Heart right ventricle (tissue), 16 donors: ENCODE data around the gene OR6C75. TPM values are rescaled to one million over a fixed set of nuclear protein-coding genes. Genes with fewer than 3 reads are reported as not detected.
"Not testable (repeated sequence)": the region's sequence is repeated elsewhere in the genome, so short reads cannot be mapped to it uniquely, and the experiment has no call there.

ENCODE experiments used
- ATAC-seq, 8 donors: fragments of 200-7000 bp; cut with Tn5 transposase; one replicate each; pipeline ENCODE4 v1.9.1; 2020; ENCODE audit warnings: mild to moderate bottlenecking in 8 of 8, moderate library complexity in 8 of 8, moderate number of reproducible peaks in 1 of 8
- DNase-seq, 2 donors: peaks; one replicate each; pipeline ENCODE4 v3.0.0-alpha.2; 2020
- H3K27ac ChIP-seq, 10 donors: fragments of 200-600 bp; sonication (generic) in 2 of 10; one replicate each; pipeline versions ENCODE4 v1.5.0 to v1.8.0; 2020 to 2022; ENCODE audit warnings: mild to moderate bottlenecking in 3 of 10
- H3K27me3 ChIP-seq, 7 donors: fragments of 200-600 bp; one replicate each; pipeline ENCODE4 v1.8.0; 2021 to 2022; ENCODE audit warnings: mild to moderate bottlenecking in 2 of 7
- H3K36me3 ChIP-seq, 9 donors: fragments of 200-600 bp; sonication (generic) in 1 of 9; one replicate each; pipeline versions ENCODE4 v1.5.0 to v1.8.0; 2020 to 2022; ENCODE audit warnings: mild to moderate bottlenecking in 2 of 9
- H3K4me1 ChIP-seq, 9 donors: fragments of 200-600 bp; sonication (generic) in 1 of 9; one replicate each; pipeline versions ENCODE4 v1.5.0 to v1.8.0; 2020 to 2022; ENCODE audit warnings: mild to moderate bottlenecking in 4 of 9
- H3K4me3 ChIP-seq, 10 donors: fragments of 200-600 bp; sonication (generic) in 2 of 10; one replicate each; pipeline versions ENCODE4 v1.5.0 to v1.8.0; 2020 to 2022; ENCODE audit warnings: mild to moderate bottlenecking in 7 of 10, moderate library complexity in 2 of 10
- H3K9me3 ChIP-seq, 11 donors: fragments of 200-600 bp in 10 of 11; sonication (generic) in 2 of 11; one replicate each; pipeline versions ENCODE4 v1.5.0 to v1.8.0; 2013 to 2022; ENCODE audit warnings: mild to moderate bottlenecking in 2 of 11, control low read depth in 1 of 11, moderate library complexity in 1 of 11
- WGBS, 2 donors: extraction: QIAGEN DNeasy Blood & Tissue Kit; methylation state at CpG; one replicate each; pipeline ENCODE4 v1.1.7; 2013; ENCODE audit warnings: inconsistent platforms in 1 of 2; 5-methylcytosine and 5-hydroxymethylcytosine counted together
- intact Hi-C, 10 donors: fragments of 100-400 bp; cut with DNase I; formaldehyde crosslinking; loops; one replicate each; pipeline versions ENCODE4 v1.11.1 to v1.14.2; 2022
- long read RNA-seq, 3 donors: library from polyadenylated mRNA; unstranded; transcript quantifications; one replicate each; pipeline ENCODE4 v2.0.0, GENCODE V29; 2020 to 2021
- polyA plus RNA-seq, 2 donors: library from polyadenylated mRNA; stranded (reverse); fragments of 200-250 nt; gene quantifications; one replicate each; pipeline ENCODE4 v1.2.3, GENCODE V29; 2013
- total RNA-seq, 10 donors: library from RNA; stranded (reverse); fragmentation: NEBNext Ultra II Directional in 3 of 10; extraction: Animal tissue kit (Norgen Biotek cat#: 25700) in 3 of 10; gene quantifications; one replicate each; pipeline versions ENCODE4 v1.2.1 to v1.2.4, GENCODE V29; 2021 to 2023
- TF ChIP-seq, protein P1 (sequence below), 9 donors: fragments of 200-600 bp; sonication (generic) in 2 of 9; IDR thresholded peaks; one replicate each; pipeline versions ENCODE4 v1.5.0 to v1.8.0; 2021 to 2022; ENCODE audit warnings: antibody characterized with exemption in 9 of 9, mild to moderate bottlenecking in 5 of 9, moderate library complexity in 1 of 9
- donor health status: Arrhythmogenic right ventricular cardiomyopathy.
- donor health status: ischemic (EF 13 %, LVEDD 7.1; RV severe dilation, severe dysfunction).
- donor health status: healthy with polysubstance abuse.
- donor health status: DM: no; HTN: yes; CAD: no.
- donor health status: DM: no; HTN: no; CAD: no.
- donor health status: ischemic (EF 25% LVEDD 6.9; RV normal size, moderate dysfunction).
- donor health status: ischemic (EF 25% LVEDD 5.7; RV mildly dilated, moderate dysfunction).
- donor health status: healthy.
- donor health status: DM: yes; HTN: yes; CAD: no.
- donor health status: Ischemic cardiomyopathy.
- donor health status: ischemic (EF 35%, LVEDD 5.7; RV mildly dilated, moderate dysfunction).
- donor health status: nonischemic (EF 11% LVEDD 7.7; RV severe dilation, severe dysfunction).
- donor health status: DM: yes; HTN: yes; CAD: no.
- donor health status: PGD.
- donor health status: ischemic (EF 29% LVEDD 5.4; RV normal size, mild dysfunction).
- donor health status: nonischemic (EF 23%, LVEDD 6.1; RV moderate dilation, normal function).

The OR6C75 gene
- total RNA-seq (not detected), polyA plus RNA-seq (not detected)
- long read RNA-seq, donor 1 = 0 reads
- long read RNA-seq, donor 2 = 0 reads
- long read RNA-seq, donor 3 = 0 reads

DNA sequence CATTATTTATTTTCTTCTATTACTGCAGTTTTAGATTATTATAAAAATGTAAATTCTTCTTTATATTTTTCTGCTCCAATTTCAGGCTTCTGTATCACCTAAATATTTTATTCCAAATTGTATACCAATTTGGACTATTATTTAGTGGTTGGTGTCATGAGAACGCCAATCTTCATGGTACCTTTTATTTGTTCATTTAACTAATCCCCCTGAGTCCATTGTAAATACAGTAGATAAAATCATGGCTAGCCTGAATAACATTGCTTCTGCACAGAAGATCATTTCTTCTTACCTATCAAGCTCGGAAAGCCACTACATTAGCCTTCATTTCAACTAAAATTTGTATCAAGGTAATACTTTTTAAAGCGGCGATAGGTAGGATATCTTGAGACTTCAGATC is at the start of gene OR6C75:
Gene OR6C75, plus strand, starts transcription at position 301 of the 400 bp plus-strand sequence. CDS start 2,136 bp downstream, outside the sequence.
- Histone ChIP-seq H3K27me3 (no peaks in the 10 kb centered on the region), H3K4me1 (no peaks in the 10 kb centered on the region), H3K36me3 (no peaks in the 10 kb centered on the region), H3K4me3 (no peak within 1 kb of the TSS), H3K27ac (no peak within 1 kb of the TSS), H3K9me3 (peaks cover 0 to 4% (median 0%) of the 10 kb centered on the region in 11 donors)
- WGBS, 2 donors = 84 to 89% methylated on average over 4 of the region's 4 CpGs
- intact Hi-C loops = no loop called here
- no peak for ATAC-seq
- TF ChIP-seq, protein P1, sequence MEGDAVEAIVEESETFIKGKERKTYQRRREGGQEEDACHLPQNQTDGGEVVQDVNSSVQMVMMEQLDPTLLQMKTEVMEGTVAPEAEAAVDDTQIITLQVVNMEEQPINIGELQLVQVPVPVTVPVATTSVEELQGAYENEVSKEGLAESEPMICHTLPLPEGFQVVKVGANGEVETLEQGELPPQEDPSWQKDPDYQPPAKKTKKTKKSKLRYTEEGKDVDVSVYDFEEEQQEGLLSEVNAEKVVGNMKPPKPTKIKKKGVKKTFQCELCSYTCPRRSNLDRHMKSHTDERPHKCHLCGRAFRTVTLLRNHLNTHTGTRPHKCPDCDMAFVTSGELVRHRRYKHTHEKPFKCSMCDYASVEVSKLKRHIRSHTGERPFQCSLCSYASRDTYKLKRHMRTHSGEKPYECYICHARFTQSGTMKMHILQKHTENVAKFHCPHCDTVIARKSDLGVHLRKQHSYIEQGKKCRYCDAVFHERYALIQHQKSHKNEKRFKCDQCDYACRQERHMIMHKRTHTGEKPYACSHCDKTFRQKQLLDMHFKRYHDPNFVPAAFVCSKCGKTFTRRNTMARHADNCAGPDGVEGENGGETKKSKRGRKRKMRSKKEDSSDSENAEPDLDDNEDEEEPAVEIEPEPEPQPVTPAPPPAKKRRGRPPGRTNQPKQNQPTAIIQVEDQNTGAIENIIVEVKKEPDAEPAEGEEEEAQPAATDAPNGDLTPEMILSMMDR (IDR thresholded peaks at IDR 0.05) = no peak
- DNase-seq = no peak

DNA sequence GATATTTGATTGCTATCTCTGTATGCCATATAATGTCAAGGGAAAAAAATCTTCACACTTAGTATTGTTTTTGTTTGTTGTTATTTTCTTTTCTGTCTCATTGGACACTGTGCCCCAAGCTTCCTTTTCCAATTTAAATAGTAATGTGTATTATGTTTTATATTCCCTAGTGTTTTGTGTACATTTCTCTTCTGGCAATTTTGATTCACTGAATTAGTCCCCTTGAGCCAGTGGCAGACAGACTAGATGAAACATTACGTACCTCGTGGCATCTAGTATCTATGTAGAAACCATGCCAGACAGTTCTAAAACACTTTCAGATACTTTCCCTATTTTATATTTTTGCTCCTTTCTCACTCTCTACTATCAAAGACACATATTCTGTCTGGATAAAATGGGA is 48.7 kb upstream of the OR6C75 start, which contains the start of gene OR6C1:
Gene OR6C1, plus strand, starts transcription at position 301 of the 400 bp plus-strand sequence. CDS start 6,257 bp downstream, outside the sequence.
- H3K27me3 ChIP-seq = no peaks in the 10 kb centered on the region
- DNase-seq (no peak), ATAC-seq (no peak)
- TF ChIP-seq, protein P1 (IDR thresholded peaks at IDR 0.05) = no peak
- intact Hi-C loops = no loop called here
- H3K27ac ChIP-seq = no peak within 1 kb of the TSS
- no peaks in the 10 kb centered on the region for H3K4me1 ChIP-seq
- WGBS, 2 donors = 82 to 89% methylated on average over 2 of the region's 2 CpGs
- no peaks in the 10 kb centered on the region for H3K36me3 ChIP-seq
- no peaks in the 10 kb centered on the region for H3K9me3 ChIP-seq
- no peak within 1 kb of the TSS for H3K4me3 ChIP-seq

DNA sequence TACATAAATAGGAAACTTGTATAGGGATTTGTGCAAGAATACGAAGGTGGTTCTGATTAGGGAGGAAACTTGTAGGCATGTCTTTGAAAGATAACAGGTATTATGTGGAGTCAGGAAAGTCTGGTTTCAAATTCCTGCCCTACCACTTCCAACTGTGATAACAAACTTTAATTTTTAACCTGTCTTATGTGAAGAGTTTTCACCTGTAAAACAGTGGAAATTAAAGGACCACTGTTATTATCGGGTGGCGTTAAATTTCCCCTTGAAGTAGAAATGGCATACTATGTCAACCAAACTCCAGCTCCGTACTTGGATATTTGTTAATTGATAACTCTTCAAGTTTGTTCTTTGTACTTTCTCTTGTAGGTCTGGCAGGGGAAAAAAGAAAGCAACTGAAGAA is 42.6 kb upstream of the OR6C75 start:
- Histone ChIP-seq H3K4me3 (no peak overlapping the region), H3K27me3 (no peaks in the 10 kb centered on the region), H3K27ac (no peak overlapping the region), H3K4me1 (no peaks in the 10 kb centered on the region), H3K9me3 (peaks cover 0 to 5% (median 0%) of the 10 kb centered on the region in 11 donors), H3K36me3 (no peaks in the 10 kb centered on the region)
- DNase-seq (no peak), ATAC-seq (no peak)
- intact Hi-C loops = no loop called here
- TF ChIP-seq, protein P1 (IDR thresholded peaks at IDR 0.05) = no peak
- 77 to 79% methylated on average over 4 of the region's 4 CpGs for WGBS, 2 donors

DNA sequence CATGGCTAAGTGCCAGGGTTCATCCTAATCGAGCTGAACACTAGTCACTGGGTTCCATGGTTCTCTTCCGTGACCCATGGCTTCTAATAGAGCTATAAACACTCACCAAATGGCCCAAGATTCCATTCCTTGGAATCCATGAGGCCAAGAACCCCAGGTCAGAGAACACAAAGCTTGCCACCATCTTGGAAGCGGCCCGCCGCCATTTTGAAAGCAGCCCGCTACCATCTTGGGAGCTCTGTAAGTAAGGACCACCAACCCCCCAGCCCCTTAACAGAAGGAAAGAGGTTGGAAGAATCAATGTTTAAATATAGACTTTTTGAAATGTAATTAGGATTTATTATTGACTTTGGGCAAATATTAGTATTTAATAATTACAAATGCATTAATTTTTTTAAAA is 37.0 kb upstream of the OR6C75 start:
- 94 to 96% methylated on average over 6 of the region's 6 CpGs for whole genome bisulfite sequencing, 2 donors
- H3K36me3 ChIP-seq, H3K4me3 ChIP-seq, intact Hi-C loops, H3K27me3 ChIP-seq, ATAC-seq, H3K27ac ChIP-seq, H3K9me3 ChIP-seq, DNase-seq, H3K4me1 ChIP-seq: not testable (repeated sequence)

DNA sequence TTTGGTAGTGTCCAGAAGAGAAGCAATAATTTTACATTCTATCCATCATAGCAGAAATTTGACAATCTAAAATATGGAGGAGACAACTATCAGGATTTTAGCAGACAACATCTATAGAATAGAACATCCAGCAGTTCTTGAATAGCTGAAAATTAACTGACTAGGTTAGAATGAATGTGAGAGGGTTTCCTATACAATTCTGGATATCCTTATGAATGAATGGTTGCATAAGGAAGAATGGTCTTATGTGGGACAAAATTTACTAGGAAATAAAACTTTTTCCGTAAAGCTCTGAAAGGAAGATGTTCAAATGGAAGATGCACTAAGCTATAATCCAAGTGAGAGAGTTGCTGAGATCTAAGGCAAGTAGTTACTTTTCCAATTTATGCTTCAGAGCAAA is 32.3 kb upstream of the OR6C75 start, which contains the start of gene OR6C3:
Gene OR6C3, plus strand, starts transcription at position 301 of the 400 bp plus-strand sequence. CDS start 955 bp downstream, outside the sequence.
- WGBS, 2 donors = 94 to 100% methylated on average over 1 of the region's 1 CpG
- intact Hi-C loops = no loop called here
- Histone ChIP-seq H3K27ac (no peak within 1 kb of the TSS), H3K4me1 (no peaks in the 10 kb centered on the region), H3K4me3 (no peak within 1 kb of the TSS), H3K9me3 (no peaks in the 10 kb centered on the region), H3K36me3 (no peaks in the 10 kb centered on the region), H3K27me3 (no peaks in the 10 kb centered on the region)
- DNase-seq = no peak
- ATAC-seq = no peak
- TF ChIP-seq, protein P1 (IDR thresholded peaks at IDR 0.05) = no peak
